Breast epithelium (tissue), 4 donors: Measurements from ENCODE around the gene MAN1A2. TPM values are rescaled to one million over a fixed set of nuclear protein-coding genes. Genes with fewer than 3 reads are reported as not detected.

Experiments used
- DNase-seq, 2 donors: peaks; one replicate each; pipeline ENCODE4 v3.0.0-alpha.2; 2019; ENCODE audit warnings: low spot score in 2 of 2
- H3K27ac ChIP-seq, 2 donors: fragments of 200-600 bp; sonication (generic) in 1 of 2; one replicate each; pipeline ENCODE4 v1.5.1; 2016 to 2019; ENCODE audit warnings: mild to moderate bottlenecking in 1 of 2
- H3K27me3 ChIP-seq, 2 donors: fragments of 200-600 bp; sonication (generic) in 1 of 2; one replicate each; pipeline versions ENCODE4 v1.5.1 to v1.6.0; 2017 to 2019; ENCODE audit warnings: control low read depth in 1 of 2, mild to moderate bottlenecking in 1 of 2
- H3K36me3 ChIP-seq: fragments of 200-600 bp; one replicate; pipeline ENCODE4 v1.5.1; 2019
- H3K4me1 ChIP-seq, 2 donors: fragments of 200-600 bp; sonication (generic); one replicate each; pipeline ENCODE4 v1.5.1; 2016 to 2019; ENCODE audit warnings: control low read depth in 1 of 2
- H3K4me3 ChIP-seq, 3 donors: fragments of 200-600 bp; sonication (generic); 1 replicate in 2 of 3; 2 replicates in 1 of 3; pipeline ENCODE4 v1.5.1; 2016 to 2019; ENCODE audit warnings: mild to moderate bottlenecking in 3 of 3, moderate library complexity in 2 of 3
- H3K9me3 ChIP-seq, 2 donors: fragments of 200-600 bp; sonication (generic) in 1 of 2; one replicate each; pipeline ENCODE4 v1.5.1; 2016 to 2019; ENCODE audit warnings: control low read depth in 1 of 2
- POLR2A ChIP-seq: fragments of 450-650 bp; IDR thresholded peaks from one replicate; pipeline ENCODE4 v1.6.1; 2016; ENCODE audit warnings: antibody characterized with exemption, mild to moderate bottlenecking, moderate library complexity
- POLR2AphosphoS5 ChIP-seq, 3 donors: sonication (generic); formaldehyde crosslinking; IDR thresholded peaks; one replicate each; pipeline ENCODE4 v1.6.1; 2017; ENCODE audit warnings: antibody characterized with exemption in 3 of 3
- intact Hi-C: fragments of 100-400 bp; cut with DNase I; formaldehyde crosslinking; loops from one replicate; pipeline ENCODE4 v1.15.1; 2023; ENCODE audit warnings: low total_unique reads
- total RNA-seq, 3 donors: library from RNA; depleted of rRNA; stranded (reverse); fragments of >200 nt; gene quantifications; one replicate each; pipeline ENCODE4 v1.1.0, GENCODE V29; 2016
- TF ChIP-seq, protein P1 (sequence below), 3 donors: fragments of 450-650 bp; IDR thresholded peaks; one replicate each; pipeline ENCODE4 v1.5.1; 2016 to 2017; ENCODE audit warnings: antibody characterized with exemption in 3 of 3, mild to moderate bottlenecking in 3 of 3, moderate library complexity in 3 of 3

MAN1A2 gene
- total RNA-seq, 3 donors from 2014 or later = 40.2 to 52.8 (median 43.3) TPM

- TF ChIP-seq, protein P1, sequence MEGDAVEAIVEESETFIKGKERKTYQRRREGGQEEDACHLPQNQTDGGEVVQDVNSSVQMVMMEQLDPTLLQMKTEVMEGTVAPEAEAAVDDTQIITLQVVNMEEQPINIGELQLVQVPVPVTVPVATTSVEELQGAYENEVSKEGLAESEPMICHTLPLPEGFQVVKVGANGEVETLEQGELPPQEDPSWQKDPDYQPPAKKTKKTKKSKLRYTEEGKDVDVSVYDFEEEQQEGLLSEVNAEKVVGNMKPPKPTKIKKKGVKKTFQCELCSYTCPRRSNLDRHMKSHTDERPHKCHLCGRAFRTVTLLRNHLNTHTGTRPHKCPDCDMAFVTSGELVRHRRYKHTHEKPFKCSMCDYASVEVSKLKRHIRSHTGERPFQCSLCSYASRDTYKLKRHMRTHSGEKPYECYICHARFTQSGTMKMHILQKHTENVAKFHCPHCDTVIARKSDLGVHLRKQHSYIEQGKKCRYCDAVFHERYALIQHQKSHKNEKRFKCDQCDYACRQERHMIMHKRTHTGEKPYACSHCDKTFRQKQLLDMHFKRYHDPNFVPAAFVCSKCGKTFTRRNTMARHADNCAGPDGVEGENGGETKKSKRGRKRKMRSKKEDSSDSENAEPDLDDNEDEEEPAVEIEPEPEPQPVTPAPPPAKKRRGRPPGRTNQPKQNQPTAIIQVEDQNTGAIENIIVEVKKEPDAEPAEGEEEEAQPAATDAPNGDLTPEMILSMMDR (IDR thresholded peaks at IDR 0.05) = no peak
- TF ChIP-seq POLR2AphosphoS5 (IDR thresholded peaks at IDR 0.05) (no peak), POLR2A (no peak)
- no peak for DNase-seq
- Histone ChIP-seq H3K27me3 (no peaks in the 10 kb centered on the region), H3K36me3 (no peaks in the 10 kb centered on the region), H3K9me3 (no peaks in the 10 kb centered on the region), H3K4me1 (peaks cover 0 to 4% of the 10 kb centered on the region in 2 donors), H3K4me3 (peak overlapping the region in 1 of 3 donors; percentile 26), H3K27ac (peak overlapping the region; percentile 41 to 45)
- intact Hi-C loops = no loop called here
Measured at GRCh38 chr1:117363571-117364048, 3.6 kb upstream of the MAN1A2 start.

GRCh38 chr1:117364240-117364639, 3.0 kb upstream of the MAN1A2 start:
- peak overlapping the region in 1 of 2 donors; percentile 45 for H3K27ac ChIP-seq
- intact Hi-C loops = no loop called here
- H3K4me3 ChIP-seq = no peak overlapping the region
- no peaks in the 10 kb centered on the region for H3K9me3 ChIP-seq
- peaks cover 0 to 4% of the 10 kb centered on the region in 2 donors for H3K4me1 ChIP-seq
- TF ChIP-seq, protein P1 (IDR thresholded peaks at IDR 0.05) = no peak
- no peak for TF ChIP-seq POLR2AphosphoS5 (IDR thresholded peaks at IDR 0.05)
- TF ChIP-seq POLR2A = no peak
- H3K27me3 ChIP-seq = no peaks in the 10 kb centered on the region
- DNase-seq = no peak
- no peaks in the 10 kb centered on the region for H3K36me3 ChIP-seq

- peak overlapping the region; percentile 98 for H3K27ac ChIP-seq
- TF ChIP-seq POLR2A (no peak), POLR2AphosphoS5 (IDR thresholded peaks at IDR 0.05) (no peak)
- TF ChIP-seq, protein P1 (IDR thresholded peaks at IDR 0.05) = no peak
- peak overlapping the region; percentile 84 to 92 (median 87) for H3K4me3 ChIP-seq
- H3K9me3 ChIP-seq = no peaks in the 10 kb centered on the region
- intact Hi-C loops = no loop called here
- no peak for DNase-seq
- H3K4me1 ChIP-seq = peaks cover 0 to 4% of the 10 kb centered on the region in 2 donors
- no peaks in the 10 kb centered on the region for H3K36me3 ChIP-seq
- H3K27me3 ChIP-seq = no peaks in the 10 kb centered on the region
Measured at GRCh38 chr1:117365350-117366176, 1.7 kb upstream of the MAN1A2 start.

DNA sequence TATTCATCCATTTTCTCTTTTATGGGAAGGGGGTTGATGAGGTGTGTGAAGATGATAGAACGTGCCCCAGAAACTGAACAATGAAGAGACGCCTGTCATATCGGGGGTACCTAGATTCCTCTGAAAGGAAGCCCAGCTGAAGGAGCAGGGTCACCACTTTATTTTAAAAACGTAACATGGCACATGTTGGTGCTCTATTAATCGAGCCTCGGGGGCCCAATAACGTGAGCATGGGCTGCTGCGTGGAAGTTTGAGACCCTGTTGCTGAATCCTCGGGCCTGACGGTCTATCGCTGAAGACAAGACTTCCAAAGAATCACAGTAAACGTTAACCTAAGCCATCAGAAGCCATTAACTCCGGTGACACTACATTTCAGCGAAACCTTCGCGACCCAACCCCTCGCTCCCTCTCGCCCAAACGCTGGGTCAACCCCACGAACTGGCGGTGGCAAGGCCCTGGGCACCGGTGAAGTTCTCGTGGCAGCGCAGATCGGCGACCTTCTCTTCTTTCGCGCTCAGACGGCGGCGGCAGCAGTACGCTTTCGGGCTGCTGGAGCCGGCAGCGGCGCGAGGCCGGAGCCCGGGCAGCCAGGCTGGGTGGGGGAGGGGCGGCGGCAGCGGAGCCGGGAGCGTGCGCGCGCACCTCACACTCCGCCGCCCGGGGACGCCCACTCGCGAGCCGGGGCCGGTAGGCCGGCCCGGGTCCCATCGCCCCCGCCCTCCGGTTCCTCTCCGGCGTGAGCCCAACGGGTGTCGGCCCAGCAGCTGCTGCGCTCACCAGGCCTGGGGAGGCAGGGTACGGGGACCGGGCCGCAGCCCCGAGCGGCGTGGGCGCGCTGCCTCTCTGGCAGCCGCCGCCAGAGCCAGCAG, 838 bp upstream of the MAN1A2 start:
- DNase-seq = peak; percentile 73 to 82
- Histone ChIP-seq H3K4me1 (peaks cover 0 to 4% of the 10 kb centered on the region in 2 donors), H3K9me3 (no peaks in the 10 kb centered on the region), H3K36me3 (no peaks in the 10 kb centered on the region), H3K4me3 (peak overlapping the region; percentile 84 to 92 (median 87)), H3K27ac (peak overlapping the region; percentile 98), H3K27me3 (no peaks in the 10 kb centered on the region)
- TF ChIP-seq POLR2A (no peak), POLR2AphosphoS5 (IDR thresholded peaks at IDR 0.05) (peak in 2 of 3 donors; percentile 34 to 53)
- TF ChIP-seq, protein P1 (IDR thresholded peaks at IDR 0.05) = no peak
- intact Hi-C loops = no loop called here
